Stimulated activated CD4-positive, alpha-beta T cell treated with anti-CD3 and anti-CD28 coated beads, TNF-alpha, amount 100 ng/mL, for 4 hours (primary cell): ENCODE measurements around the gene MAN1C1.

Source experiments
- DNase-seq, 3 experiments: peaks; one replicate each; pipeline ENCODE4 v3.0.0-alpha.2; 2020; ENCODE audit warnings: low read depth in 3 of 3

The MAN1C1 gene

DNA sequence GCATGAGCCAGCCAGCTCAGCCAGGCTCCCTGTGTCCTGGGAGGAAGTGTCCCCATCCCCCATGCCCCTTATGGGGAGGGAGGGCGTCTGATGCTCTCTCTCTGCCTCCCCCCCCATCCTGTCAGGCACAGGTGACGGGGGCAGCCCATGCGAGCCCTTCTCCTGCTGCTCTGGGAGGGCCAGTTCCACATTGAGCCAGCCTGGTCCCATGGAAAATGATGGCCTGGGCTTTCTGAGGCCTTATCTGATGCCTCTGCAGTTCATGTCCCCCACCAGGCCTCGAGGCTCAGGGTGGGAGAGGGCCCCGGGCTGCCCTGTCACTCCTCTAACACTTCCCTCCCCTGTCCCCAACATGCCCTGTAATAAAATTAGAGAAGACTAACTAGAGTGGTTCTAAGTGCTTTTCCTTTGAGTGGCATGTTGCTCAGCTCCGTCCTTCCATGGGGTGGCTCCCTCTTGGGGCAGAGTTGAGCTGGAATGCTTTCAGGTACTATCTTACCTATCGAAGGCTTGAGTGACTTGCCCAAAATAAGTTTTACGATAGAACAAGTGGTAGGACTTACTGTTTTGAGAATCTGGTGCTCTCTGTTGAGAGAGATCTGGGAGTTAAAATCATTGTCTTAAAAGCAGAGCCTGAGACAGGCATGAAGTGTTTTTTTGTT, 201.4 kb downstream of the MAN1C1 start:
- no peak for DNase-seq

DNA sequence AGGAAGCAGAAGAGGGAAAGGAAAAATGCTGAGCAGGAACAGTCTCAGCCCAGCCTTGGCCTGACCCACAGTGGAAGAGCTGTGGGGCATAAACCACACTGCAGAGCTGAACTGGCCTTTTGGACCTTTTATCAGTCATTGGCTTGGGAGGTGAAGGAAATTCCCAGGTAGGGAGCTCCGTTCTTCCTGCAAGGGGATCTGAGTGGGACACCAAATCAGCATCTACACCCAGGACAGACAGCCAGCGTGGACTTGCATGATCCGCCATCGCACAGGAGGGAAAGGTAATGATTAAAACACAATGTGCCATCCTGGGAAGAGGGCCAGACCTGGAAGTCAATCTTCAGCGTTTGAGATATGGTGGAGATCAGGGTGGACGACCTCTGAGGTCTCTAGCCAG, 202.0 kb downstream of the MAN1C1 start:
- DNase-seq: no peak

DNA sequence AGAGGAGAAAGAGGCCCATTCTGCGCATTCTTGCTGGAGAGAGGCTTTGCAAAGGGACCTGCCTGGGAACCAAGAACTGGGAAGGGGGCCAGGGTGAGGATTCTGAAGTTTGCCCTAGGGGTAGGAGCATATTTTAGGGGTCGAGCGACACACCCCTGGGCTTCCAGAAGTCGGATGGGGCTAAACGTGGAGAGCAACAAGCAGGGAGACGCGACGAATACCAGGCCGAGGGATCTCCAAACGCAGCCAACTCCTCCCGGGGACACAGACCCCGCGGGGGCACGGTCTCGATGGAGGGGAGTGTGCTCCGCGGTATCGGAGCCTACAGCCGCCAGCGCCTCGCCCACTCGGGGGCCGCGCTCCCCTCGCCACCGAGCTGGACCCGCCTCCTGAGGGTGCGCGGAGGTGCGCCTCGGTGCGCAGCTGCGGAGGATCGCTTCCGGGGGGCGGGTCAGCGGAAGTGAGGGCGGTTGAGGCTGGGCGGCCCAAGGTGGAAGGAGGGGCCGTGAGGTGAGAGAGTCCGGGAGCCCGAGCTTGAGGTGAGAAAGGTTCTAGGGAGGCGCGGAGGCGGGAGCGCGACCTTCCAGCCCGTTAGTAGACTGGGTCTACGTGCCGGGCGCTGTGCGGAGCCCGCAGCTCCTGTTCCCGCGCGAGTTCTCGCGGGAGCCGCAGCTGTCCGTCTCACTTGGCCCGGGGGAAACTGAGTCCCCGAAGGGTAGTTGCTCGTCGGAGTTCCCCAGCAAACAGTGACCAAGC, 203.1 kb downstream of the MAN1C1 start, which contains the start of gene MTFR1L:
Gene MTFR1L, plus strand, starts transcription at position 464 of the 756 bp plus-strand sequence. CDS start 3,151 bp downstream, outside the sequence.
- DNase-seq: peak; percentile 88 to 90 (median 88)

DNA sequence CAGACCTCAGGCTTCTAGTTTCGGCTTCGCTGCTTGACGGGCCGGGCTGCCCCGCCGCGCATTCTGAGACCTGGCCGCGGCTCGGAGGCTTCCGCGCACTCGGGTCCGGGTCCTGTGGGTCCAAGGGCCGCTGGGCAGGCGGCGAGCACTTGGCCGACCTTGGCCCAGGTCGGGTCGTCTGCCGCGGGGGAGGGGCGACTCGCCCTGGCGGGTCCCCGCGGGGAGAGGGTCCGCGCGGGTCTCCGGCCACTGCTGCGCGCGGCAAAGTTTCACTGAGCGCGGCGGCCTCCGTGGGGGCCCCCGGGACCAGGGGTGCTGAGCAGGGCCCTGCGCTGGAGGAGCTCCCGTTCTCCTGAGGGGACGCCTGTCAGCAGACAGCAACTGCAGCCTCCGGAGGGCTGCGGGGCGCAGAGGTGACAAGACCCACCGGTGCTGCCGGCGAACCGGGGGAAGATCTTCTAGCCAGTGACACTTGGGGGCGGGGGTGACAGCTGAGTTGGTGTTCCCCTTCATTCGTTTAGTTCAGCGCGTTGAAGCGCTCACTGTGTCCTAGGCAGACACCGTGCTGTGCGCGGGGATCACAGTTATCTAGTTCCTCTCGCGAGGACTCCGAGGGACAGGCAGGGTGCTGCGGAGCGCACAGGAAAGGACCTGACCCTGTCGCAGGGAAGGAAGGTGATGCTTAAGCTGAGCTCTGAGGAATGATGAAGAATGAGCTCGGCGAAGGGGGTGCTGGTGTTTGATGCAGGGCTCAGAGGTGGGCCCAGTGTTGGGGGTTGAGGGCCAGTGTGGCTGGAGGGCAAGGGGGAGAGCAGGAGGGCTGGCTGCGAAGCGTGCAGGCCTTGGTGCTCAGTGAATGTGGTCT, 203.9 kb downstream of the MAN1C1 start:
- DNase-seq: peak; percentile 37 to 47 (median 41)

GRCh38 chr1:25821112-25821476, 204.5 kb downstream of the MAN1C1 start:
- no peak for DNase-seq

DNA sequence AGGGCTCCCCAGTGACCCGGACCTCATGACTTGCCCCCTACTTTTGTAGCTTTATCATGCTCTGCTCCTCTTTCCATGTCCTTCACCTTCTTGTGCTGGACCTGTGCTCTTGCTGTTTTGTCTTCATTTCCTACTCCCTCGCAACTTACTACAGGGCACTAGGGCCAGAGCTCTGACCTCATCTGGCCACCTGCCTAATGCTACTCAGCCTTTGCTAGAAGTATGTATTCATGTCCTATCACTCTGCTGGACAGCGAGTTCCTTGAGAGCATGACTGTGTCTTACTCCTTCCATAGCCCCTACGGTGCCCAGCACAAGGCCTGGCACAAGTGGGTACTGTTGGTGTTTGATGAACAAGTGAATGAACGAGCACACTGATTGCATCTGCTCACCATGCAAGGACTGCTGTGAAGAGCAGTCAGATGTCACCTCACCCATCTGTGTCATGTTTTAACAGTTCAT, 205.1 kb downstream of the MAN1C1 start:
- no peak for DNase-seq

DNA sequence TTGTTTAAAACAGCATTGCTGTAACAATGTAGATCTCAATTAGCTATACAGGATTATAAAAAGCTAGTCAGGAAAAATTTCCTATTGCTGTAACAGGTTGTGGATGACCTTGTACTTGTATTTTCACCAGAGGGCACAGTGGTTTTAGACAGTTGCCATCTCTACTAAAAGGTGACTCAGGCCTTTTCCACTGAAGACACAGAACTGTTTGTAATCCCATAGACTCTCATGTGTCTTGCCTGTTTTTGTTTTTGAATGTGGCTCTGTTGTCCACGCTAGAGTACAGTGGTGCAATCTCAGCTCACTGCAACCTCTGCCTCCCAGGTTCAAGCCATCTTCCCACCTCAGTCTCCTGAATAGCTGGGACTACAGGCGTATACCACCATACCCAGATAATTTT, 209.0 kb downstream of the MAN1C1 start:
- no peak for DNase-seq

GRCh38 chr1:25826571-25826970, 210.0 kb downstream of the MAN1C1 start:
- DNase-seq: no peak

DNA sequence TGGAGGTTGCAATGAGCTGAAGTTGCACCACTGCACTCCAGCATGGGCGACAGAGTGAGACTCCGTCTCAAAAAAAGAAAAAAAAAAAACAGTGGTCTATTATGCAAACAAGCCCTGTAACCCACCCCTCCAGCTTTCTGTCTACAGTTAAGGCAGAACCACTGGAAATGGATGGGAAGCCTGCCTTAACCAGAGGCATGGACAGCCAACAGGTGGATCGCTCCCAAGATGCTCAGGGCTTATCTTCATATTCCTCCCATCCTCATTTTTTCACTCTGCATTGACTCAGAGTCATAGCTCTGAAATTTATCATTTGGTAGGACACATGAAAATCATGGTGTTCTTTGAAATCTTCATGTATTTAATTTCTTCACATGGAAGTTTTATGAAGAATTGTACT, 211.9 kb downstream of the MAN1C1 start:
- no peak for DNase-seq

GRCh38 chr1:25829046-25829445, 212.5 kb downstream of the MAN1C1 start:
- DNase-seq: no peak

DNA sequence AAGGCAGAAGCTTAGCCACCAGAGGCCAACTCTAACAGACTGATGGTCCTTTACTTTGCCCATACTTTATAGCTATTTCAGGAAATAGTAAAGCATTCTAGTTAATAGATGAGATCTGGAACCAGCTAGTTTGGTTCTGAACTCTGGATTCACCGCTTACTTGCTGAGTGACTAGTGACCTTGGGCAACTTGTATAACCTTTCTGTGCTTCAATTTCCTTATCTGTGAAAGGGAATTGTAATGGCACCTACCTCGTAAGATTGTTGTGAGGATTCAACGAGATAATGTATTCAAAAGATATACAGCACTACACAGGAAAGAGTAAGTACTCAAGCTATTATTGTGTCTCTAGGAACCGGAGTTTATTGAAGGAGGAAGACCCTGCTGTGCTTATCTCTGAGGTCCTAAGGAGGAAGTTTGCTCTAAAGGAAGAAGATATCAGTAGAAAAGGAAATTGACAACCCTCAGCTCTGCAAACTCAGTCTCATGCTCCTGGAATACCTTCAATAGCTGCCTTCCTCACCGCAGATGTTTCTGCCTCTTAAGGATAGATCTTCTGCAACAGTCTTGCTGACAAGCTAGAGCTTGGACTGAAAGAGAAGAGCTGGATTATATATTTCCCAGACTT, 215.1 kb downstream of the MAN1C1 start:
- DNase-seq: no peak

DNA sequence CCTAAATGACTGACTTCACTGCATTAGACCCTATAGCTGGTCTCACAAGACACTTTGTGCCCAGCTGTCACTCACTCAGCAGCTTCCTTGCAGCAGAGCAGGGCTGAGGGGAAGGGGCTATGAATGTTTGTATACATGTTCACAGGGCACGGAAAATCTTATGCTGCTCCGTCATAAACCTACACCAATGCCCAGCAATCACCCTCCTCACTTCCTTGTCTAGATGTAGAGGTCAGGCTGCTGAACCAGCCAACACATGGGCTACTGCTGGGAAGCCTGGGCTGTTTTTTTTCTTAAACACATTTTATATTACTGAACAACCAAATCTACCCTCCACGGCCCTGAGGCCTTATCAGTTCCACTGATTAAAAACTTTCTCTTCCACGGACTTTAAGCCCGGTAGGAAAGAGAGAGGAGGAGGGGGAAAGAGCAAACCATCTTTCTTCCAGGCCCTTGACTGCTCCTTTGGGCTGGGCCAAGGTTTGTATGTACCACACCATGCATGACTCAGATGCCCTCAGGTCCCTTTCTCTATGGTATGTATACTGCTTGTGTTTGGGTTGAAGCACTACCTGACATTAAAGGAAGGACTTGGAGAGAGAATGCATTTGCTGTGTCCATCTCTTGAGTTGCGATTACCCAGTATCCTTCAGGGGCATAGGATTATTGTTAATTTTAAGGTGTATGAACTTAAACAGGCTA, 215.9 kb downstream of the MAN1C1 start:
- DNase-seq: no peak

DNA sequence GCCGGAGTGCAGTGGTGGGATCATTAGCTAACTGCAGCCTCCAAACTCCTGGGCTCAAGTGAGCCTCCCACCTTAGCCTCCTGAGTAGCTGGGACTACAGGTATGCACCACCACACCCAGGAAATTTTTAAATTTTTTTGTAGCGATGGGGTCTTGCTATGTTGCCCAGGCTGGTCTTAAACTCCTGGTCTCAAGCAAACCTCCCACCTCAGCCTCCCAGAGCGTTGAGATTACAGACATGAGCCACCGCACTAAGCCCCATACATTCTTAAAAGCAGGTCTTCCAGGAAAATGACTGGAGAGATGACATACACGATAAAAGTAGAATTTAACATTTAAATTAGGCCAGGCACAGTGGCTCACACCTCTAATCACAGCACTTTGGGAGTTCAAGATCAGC, 216.6 kb downstream of the MAN1C1 start:
- no peak for DNase-seq
